Trophoblast cell (in vitro differentiated cells and primary cell): ENCODE data around the gene PRR7.

Source experiments
- DNase-seq, 2 donors: peaks; one replicate each; pipeline ENCODE4 v3.0.0-alpha.2; 2016
- H2AFZ ChIP-seq: 2 replicates; pipeline ENCODE4 v1.6.1; 2013; ENCODE audit warnings: low read length, moderate library complexity, mild to moderate bottlenecking; ENCODE audit not compliant: insufficient read depth, poor library complexity
- H2AK5ac ChIP-seq: 2 replicates; pipeline ENCODE4 v1.6.1; 2013; ENCODE audit warnings: mild to moderate bottlenecking, low read length
- H2BK120ac ChIP-seq: 2 replicates; pipeline ENCODE4 v1.6.1; 2013; ENCODE audit warnings: low read length, mild to moderate bottlenecking, moderate library complexity; ENCODE audit not compliant: insufficient read depth, poor library complexity
- H2BK12ac ChIP-seq: 2 replicates; pipeline ENCODE4 v1.6.1; 2013; ENCODE audit warnings: mild to moderate bottlenecking, low read length, moderate library complexity
- H2BK5ac ChIP-seq: 2 replicates; pipeline ENCODE4 v1.6.1; 2013; ENCODE audit warnings: low read length, low read depth, moderate library complexity, mild to moderate bottlenecking; ENCODE audit not compliant: poor library complexity
- H3K14ac ChIP-seq: 2 replicates; pipeline ENCODE4 v1.6.1; 2013; ENCODE audit warnings: mild to moderate bottlenecking, low read length
- H3K18ac ChIP-seq: 2 replicates; pipeline ENCODE4 v1.6.1; 2013; ENCODE audit warnings: mild to moderate bottlenecking, low read length
- H3K23ac ChIP-seq: 2 replicates; pipeline ENCODE4 v1.6.1; 2013; ENCODE audit warnings: low read length
- H3K27ac ChIP-seq: 2 replicates; pipeline ENCODE4 v1.5.1; 2013; ENCODE audit warnings: low read depth, mild to moderate bottlenecking, inconsistent platforms, low read length, moderate library complexity
- H3K27me3 ChIP-seq: 2 replicates; pipeline ENCODE4 v1.6.1; 2013; ENCODE audit warnings: inconsistent platforms, mild to moderate bottlenecking, low read length, moderate library complexity; ENCODE audit not compliant: insufficient read depth
- H3K36me3 ChIP-seq, 2 experiments: 1 replicate in 1 of 2; 2 replicates in 1 of 2; pipeline ENCODE4 v1.6.1; 2013; ENCODE audit warnings: low read length in 2 of 2, mild to moderate bottlenecking in 2 of 2, moderate library complexity in 1 of 2; ENCODE audit not compliant: insufficient read depth in 2 of 2, control insufficient read depth in 1 of 2
- H3K4ac ChIP-seq: 2 replicates; pipeline ENCODE4 v1.6.1; 2013; ENCODE audit warnings: low read depth, mild to moderate bottlenecking, low read length, moderate library complexity
- H3K4me1 ChIP-seq, 2 experiments: 1 replicate in 1 of 2; 2 replicates in 1 of 2; pipeline ENCODE4 v1.6.1; 2013; ENCODE audit warnings: low read length in 2 of 2, mild to moderate bottlenecking in 2 of 2, moderate library complexity in 1 of 2; ENCODE audit not compliant: insufficient read depth in 2 of 2, control insufficient read depth in 1 of 2
- H3K4me2 ChIP-seq: 2 replicates; pipeline ENCODE4 v1.6.1; 2013; ENCODE audit warnings: inconsistent platforms, mild to moderate bottlenecking, low read length, moderate library complexity
- H3K4me3 ChIP-seq: 2 replicates; pipeline ENCODE4 v1.5.1; 2013; ENCODE audit warnings: mild to moderate bottlenecking, low read depth, low read length, inconsistent platforms
- H3K79me1 ChIP-seq: one replicate; pipeline ENCODE4 v1.6.1; 2013; ENCODE audit warnings: low read length
- H3K79me2 ChIP-seq: 2 replicates; pipeline ENCODE4 v1.6.1; 2013; ENCODE audit warnings: low read length, mild to moderate bottlenecking; ENCODE audit not compliant: control insufficient read depth, insufficient read depth, poor library complexity
- H3K9ac ChIP-seq: 2 replicates; pipeline ENCODE4 v1.6.1; 2013; ENCODE audit warnings: mild to moderate bottlenecking, low read length
- H3K9me3 ChIP-seq: 2 replicates; pipeline ENCODE4 v1.6.1; 2013; ENCODE audit warnings: low read depth, mild to moderate bottlenecking, control low read depth, inconsistent platforms, low read length; ENCODE audit not compliant: insufficient read depth
- H4K12ac ChIP-seq: 2 replicates; pipeline ENCODE4 v1.6.1; 2013; ENCODE audit warnings: low read depth, mild to moderate bottlenecking, low read length, moderate library complexity
- H4K8ac ChIP-seq: 2 replicates; pipeline ENCODE4 v1.6.1; 2013; ENCODE audit warnings: low read depth, mild to moderate bottlenecking, low read length, moderate library complexity
- H4K91ac ChIP-seq: one replicate; pipeline ENCODE4 v1.6.1; 2013; ENCODE audit warnings: low read depth, mild to moderate bottlenecking, low read length, moderate library complexity
- WGBS: extraction: QIAGEN DNeasy Blood & Tissue Kit; methylation state at CpG from one replicate; pipeline ENCODE4 v1.1.7; 2013; ENCODE audit warnings: missing lambda C conversion rate; ENCODE audit not compliant: insufficient read length, insufficient coverage; ENCODE audit errors: extremely low coverage; 5-methylcytosine and 5-hydroxymethylcytosine counted together

Gene PRR7

GRCh38 chr5:177402271-177403043 lies 44.2 kb upstream of the PRR7 start:
- peaks cover 2% of the 10 kb centered on the region for H3K79me1 ChIP-seq
- no peaks in the 10 kb centered on the region for H3K9me3 ChIP-seq
- no peak overlapping the region for H2AK5ac ChIP-seq
- peak overlapping the region; percentile 89 for H4K8ac ChIP-seq
- peaks cover 28% of the 10 kb centered on the region for H3K27me3 ChIP-seq
- no peak overlapping the region for H3K9ac ChIP-seq
- H3K27ac ChIP-seq, result no peak overlapping the region
- H3K18ac ChIP-seq, result no peak overlapping the region
- H3K4me2 ChIP-seq, result peak overlapping the region; percentile 97
- no peak overlapping the region for H2BK12ac ChIP-seq
- H3K23ac ChIP-seq, result no peak overlapping the region
- no peak overlapping the region for H2BK120ac ChIP-seq
- no peak overlapping the region for H2BK5ac ChIP-seq
- H3K14ac ChIP-seq, result no peak overlapping the region
- no peaks in the 10 kb centered on the region for H3K79me2 ChIP-seq
- H4K91ac ChIP-seq, result no peak overlapping the region
- no peaks in the 10 kb centered on the region for H3K36me3 ChIP-seq
- H4K12ac ChIP-seq, result peak overlapping the region; percentile 9
- H3K4me3 ChIP-seq, result no peak overlapping the region
- DNase-seq, result peak; percentile 79 to 85
- H2AFZ ChIP-seq, result peak overlapping the region; percentile 72
- no peak overlapping the region for H3K4ac ChIP-seq
- no CpG with 5 or more reads among the region's 49 CpGs for WGBS
- peaks cover 14 to 23% of the 10 kb centered on the region in 2 experiments for H3K4me1 ChIP-seq

- H3K27me3 ChIP-seq, result peaks cover 28% of the 10 kb centered on the region
- no peak overlapping the region for H2BK120ac ChIP-seq
- no peak overlapping the region for H3K18ac ChIP-seq
- H3K9ac ChIP-seq, result no peak overlapping the region
- peak; percentile 24 to 43 for DNase-seq
- peaks cover 2% of the 10 kb centered on the region for H3K79me1 ChIP-seq
- no peak overlapping the region for H4K12ac ChIP-seq
- H3K4me2 ChIP-seq, result peak overlapping the region; percentile 97
- no peak overlapping the region for H2AK5ac ChIP-seq
- peaks cover 14 to 23% of the 10 kb centered on the region in 2 experiments for H3K4me1 ChIP-seq
- H3K36me3 ChIP-seq, result no peaks in the 10 kb centered on the region
- H3K27ac ChIP-seq, result no peak overlapping the region
- H4K91ac ChIP-seq, result no peak overlapping the region
- H4K8ac ChIP-seq, result peak overlapping the region; percentile 3
- peak overlapping the region; percentile 54 for H3K4me3 ChIP-seq
- H3K9me3 ChIP-seq, result peaks cover 1% of the 10 kb centered on the region
- H3K14ac ChIP-seq, result no peak overlapping the region
- H2AFZ ChIP-seq, result peak overlapping the region; percentile 74
- H3K4ac ChIP-seq, result no peak overlapping the region
- WGBS, result no CpG with 5 or more reads among the region's 61 CpGs
- H2BK5ac ChIP-seq, result no peak overlapping the region
- no peak overlapping the region for H3K23ac ChIP-seq
- no peak overlapping the region for H2BK12ac ChIP-seq
- H3K79me2 ChIP-seq, result no peaks in the 10 kb centered on the region
Observed at GRCh38 chr5:177403102-177403791, 43.4 kb upstream of the PRR7 start.

DNA sequence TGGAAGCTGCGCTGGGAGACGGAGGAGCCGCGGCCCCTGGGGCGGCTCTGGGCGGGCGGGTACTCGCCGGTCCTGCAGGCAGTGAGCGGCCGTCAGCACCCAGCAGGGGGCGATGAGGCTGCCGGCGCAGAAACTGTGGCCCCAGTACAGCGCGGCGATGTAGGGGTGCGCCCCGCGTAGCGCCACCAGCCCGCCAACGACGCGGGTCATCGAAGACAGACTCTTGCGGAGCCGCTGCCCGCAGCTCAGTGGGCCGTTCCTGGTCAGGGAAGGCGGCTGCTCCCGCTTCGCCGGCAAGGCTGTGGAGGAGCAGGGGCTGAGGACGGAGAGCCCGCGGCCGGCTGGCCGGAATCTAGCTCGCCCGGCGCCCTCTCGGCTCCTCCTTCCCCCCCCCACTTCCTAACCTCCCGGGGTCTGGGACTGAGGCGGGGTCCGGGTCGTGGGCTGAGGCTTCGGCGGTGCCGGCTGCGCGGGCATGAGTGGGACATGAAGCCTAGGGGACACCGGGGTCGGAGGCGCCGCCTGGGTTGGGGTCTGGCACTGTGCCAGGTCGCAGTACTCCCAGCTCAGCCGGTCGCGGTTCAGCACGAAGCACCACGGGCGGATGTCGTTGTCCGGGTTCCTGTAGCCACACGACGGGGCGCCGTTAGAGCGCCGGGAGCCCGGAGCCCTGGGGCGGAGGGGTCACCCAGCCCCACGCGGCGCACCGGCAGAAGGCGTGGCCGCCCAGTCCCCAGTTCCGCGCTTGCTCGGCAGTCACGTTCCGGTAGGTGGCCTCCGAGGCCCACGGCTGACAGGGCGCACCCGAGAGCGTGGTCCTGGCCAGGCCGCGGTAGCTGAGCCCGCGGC lies 42.6 kb upstream of the PRR7 start:
- Histone ChIP-seq H3K18ac (no peak overlapping the region), H3K79me1 (peaks cover 2% of the 10 kb centered on the region), H4K8ac (peak overlapping the region; percentile 25), H3K9me3 (peaks cover 1% of the 10 kb centered on the region), H3K4ac (no peak overlapping the region), H3K4me2 (peak overlapping the region; percentile 97), H2BK5ac (no peak overlapping the region), H4K12ac (peak overlapping the region; percentile 26), H2AFZ (peak overlapping the region; percentile 74), H3K27me3 (peaks cover 28% of the 10 kb centered on the region), H4K91ac (no peak overlapping the region), H2BK12ac (no peak overlapping the region), H3K36me3 (no peaks in the 10 kb centered on the region), H3K23ac (no peak overlapping the region), H3K4me1 (peaks cover 14 to 23% of the 10 kb centered on the region in 2 experiments), H3K79me2 (no peaks in the 10 kb centered on the region), H2AK5ac (no peak overlapping the region), H2BK120ac (no peak overlapping the region), H3K4me3 (peak overlapping the region; percentile 64), H3K14ac (peak overlapping the region; percentile 26), H3K9ac (no peak overlapping the region), H3K27ac (no peak overlapping the region)
- WGBS, result no CpG with 5 or more reads among the region's 93 CpGs
- peak; percentile 78 to 83 for DNase-seq

DNA sequence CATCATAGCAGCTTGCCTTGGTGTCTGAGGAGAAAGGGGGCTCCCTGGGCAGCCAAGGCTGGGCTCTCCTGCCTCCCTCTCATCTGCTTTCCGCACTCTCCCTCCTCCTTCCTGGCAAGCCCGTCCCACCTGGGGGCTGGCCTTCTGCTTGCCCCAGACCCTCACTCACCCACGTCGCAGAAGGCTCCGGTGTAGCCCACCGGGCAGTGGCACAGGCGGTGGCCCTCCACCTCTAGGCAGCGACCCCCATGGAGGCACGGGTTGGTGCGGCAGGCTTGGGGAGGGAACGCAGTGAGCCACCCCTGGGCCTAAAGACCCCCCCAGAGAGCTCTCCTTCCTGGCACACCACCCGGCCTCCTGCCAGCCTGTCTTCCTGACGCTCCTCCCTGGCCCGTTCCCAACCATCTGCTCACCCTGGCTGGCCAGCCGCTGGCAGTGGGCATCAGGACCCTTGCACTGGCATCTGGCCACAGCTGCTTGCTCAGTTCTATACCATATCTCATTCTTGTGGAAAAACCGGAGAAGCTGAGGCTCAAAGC lies 41.9 kb upstream of the PRR7 start:
- no peak overlapping the region for H3K18ac ChIP-seq
- H3K14ac ChIP-seq, result no peak overlapping the region
- H2AFZ ChIP-seq, result peak overlapping the region; percentile 1
- H4K91ac ChIP-seq, result no peak overlapping the region
- no CpG with 5 or more reads among the region's 16 CpGs for WGBS
- no peak overlapping the region for H3K23ac ChIP-seq
- peaks cover 28% of the 10 kb centered on the region for H3K27me3 ChIP-seq
- no peak overlapping the region for H2BK120ac ChIP-seq
- H4K8ac ChIP-seq, result peak overlapping the region; percentile 25
- H3K79me1 ChIP-seq, result peaks cover 2% of the 10 kb centered on the region
- peak overlapping the region; percentile 97 for H3K4me2 ChIP-seq
- H3K27ac ChIP-seq, result no peak overlapping the region
- H3K79me2 ChIP-seq, result no peaks in the 10 kb centered on the region
- no peak overlapping the region for H3K9ac ChIP-seq
- peak overlapping the region; percentile 64 for H3K4me3 ChIP-seq
- H2BK5ac ChIP-seq, result no peak overlapping the region
- H3K9me3 ChIP-seq, result peaks cover 1% of the 10 kb centered on the region
- DNase-seq, result no peak
- peaks cover 14 to 23% of the 10 kb centered on the region in 2 experiments for H3K4me1 ChIP-seq
- H2AK5ac ChIP-seq, result no peak overlapping the region
- no peak overlapping the region for H2BK12ac ChIP-seq
- H4K12ac ChIP-seq, result no peak overlapping the region
- no peak overlapping the region for H3K4ac ChIP-seq
- no peaks in the 10 kb centered on the region for H3K36me3 ChIP-seq
